GM18519 (cell line): Measurements from ENCODE around the gene SIRPD.
"Not testable (repeated sequence)": the region's sequence is repeated elsewhere in the genome, so short reads cannot be mapped to it uniquely, and the experiment has no call there.

ENCODE experiments used
- ATAC-seq: cut with Tn5 transposase; IDR thresholded peaks from one replicate; pipeline ENCODE4 v1.9.1; 2021; ENCODE audit warnings: mild to moderate bottlenecking, moderate library complexity; ENCODE audit not compliant: unreplicated experiment, low FRiP score

SIRPD gene

GRCh38 chr20:1499528-1500420 is 57.7 kb downstream of the SIRPD start:
- ATAC-seq = no peak

DNA sequence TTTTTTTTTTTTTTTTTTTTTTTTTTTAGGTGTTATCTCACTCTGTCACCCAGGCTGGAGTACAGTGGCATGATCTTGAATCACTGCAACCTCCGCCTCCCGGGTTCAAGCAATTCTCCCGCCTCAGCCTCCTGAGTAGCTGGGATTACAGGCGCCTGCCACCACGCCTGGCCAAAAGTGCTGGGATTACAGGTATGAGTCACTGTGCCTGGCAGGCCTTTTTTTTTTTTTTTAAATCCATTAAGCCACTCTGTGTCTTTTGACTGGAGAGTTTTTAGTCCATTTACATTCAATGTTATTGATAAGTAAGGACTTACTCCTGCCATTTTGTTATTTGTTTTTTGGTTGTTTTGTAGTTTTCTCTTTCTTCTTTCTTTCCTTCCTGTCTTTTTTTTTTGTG is 60.1 kb downstream of the SIRPD start:
- not testable (repeated sequence) for ATAC-seq

- no peak for ATAC-seq
These were observed 60.6 kb downstream of the SIRPD start for GRCh38 chr20:1496930-1497329.

DNA sequence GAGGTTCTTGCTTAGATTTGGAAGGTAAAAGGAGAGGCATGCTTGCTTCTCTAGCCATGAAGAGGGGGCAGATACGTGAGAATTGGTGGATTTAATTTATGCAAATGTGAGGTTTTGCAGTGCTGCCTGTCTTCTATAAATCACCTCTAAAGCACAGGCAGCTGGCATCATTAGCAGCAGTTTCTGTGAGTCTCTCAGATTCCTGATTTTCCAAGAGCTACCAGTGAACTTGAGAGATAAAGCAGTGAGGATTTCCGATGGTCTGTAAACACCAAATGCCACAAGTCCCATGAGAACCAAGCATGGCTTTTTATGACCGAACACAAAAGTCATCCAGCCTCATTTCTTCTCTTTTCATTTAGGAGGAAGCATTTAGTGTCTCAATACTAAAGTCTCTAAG is 63.1 kb downstream of the SIRPD start:
- ATAC-seq = no peak

DNA sequence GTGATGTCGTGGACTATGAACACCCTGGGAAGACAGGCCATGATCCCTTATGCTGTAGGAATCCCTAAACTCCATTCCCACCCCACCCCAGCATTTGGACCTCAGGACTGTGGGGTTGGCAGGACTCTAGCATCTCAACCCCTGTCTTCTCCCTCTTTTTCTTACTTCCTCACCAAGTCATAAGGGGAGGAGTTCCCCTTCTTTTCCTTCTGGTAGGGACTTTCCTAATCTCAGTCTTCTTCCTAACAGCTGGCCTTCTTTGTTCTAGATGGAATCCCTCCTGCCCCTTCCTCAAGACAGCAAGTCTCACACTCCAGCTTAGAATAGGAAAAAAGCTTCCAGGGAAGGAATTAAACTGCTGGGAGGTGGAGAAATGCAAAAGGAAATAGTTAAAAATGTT is 64.0 kb downstream of the SIRPD start:
- no peak for ATAC-seq

GRCh38 chr20:1491860-1492642 is 65.5 kb downstream of the SIRPD start:
- no peak for ATAC-seq

- ATAC-seq = no peak
These were observed 66.1 kb downstream of the SIRPD start, which contains the start of gene SIRPB2 for GRCh38 chr20:1491281-1491840. SIRPB2 (minus strand) TSS chr20:1491420; CDS start chr20:1491359, 61 bp downstream.

- ATAC-seq = no peak
These were observed 66.8 kb downstream of the SIRPD start for GRCh38 chr20:1490643-1491195.

- no peak for ATAC-seq
These were observed 67.6 kb downstream of the SIRPD start for GRCh38 chr20:1489764-1490436.

- no peak for ATAC-seq
These were observed 68.2 kb downstream of the SIRPD start for GRCh38 chr20:1489325-1489724.

GRCh38 chr20:1486566-1486965 is 70.9 kb downstream of the SIRPD start:
- ATAC-seq = no peak

DNA sequence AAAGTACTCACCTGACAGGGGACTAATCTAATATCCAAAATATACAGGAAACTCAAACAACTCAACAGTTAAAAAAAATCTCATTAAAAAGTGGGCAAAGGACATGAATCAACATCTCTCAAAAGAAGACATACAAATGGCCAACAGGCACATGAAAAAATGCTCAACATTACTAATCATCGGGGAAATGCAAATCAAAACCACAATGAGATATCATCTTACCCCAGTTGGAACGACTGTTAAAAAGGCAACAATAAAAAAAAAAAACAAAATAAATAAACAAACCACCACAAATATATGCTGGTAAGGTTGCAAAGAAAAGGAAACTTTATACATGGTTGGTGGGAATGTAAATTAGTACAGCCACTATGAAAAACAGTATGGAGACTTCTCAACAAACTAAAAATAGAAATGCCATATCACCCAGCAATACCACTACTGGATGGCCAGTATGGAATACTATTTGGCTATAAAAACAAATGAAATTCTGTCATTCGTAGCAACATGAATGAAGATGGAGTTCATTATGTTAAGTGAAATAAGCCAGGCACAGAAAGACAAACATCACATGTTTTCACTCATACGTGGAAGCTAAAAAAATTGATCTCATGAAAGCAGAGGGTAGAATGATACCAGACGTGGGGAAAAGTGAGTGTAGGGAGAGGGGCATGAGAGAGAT is 72.9 kb downstream of the SIRPD start:
- no peak for ATAC-seq
